Spleen (tissue), 11 donors: Measurements from ENCODE around the gene FUT4. TPM values are rescaled to one million over a fixed set of nuclear protein-coding genes. Genes with fewer than 3 reads are reported as not detected.

ENCODE experiments used
- DNase-seq: peaks from one replicate; pipeline ENCODE4 v3.0.0-alpha.2; 2020
- H3K27ac ChIP-seq, 8 donors: fragments of 200-600 bp; sonication (generic) in 7 of 8; 1 replicate in 4 of 8; 2 replicates in 4 of 8; pipeline versions ENCODE4 v1.5.0 to v1.8.0; 2016 to 2021; ENCODE audit warnings: inconsistent platforms in 4 of 8, mild to moderate bottlenecking in 4 of 8, moderate library complexity in 1 of 8
- H3K27me3 ChIP-seq, 7 donors: fragments of 200-600 bp; sonication (generic) in 6 of 7; replicated peaks in 1 of 7; 1 replicate in 4 of 7; 2 replicates in 3 of 7; pipeline versions ENCODE4 v1.5.0 to v1.8.0; 2016 to 2021; ENCODE audit warnings: inconsistent platforms in 3 of 7, mild to moderate bottlenecking in 1 of 7
- H3K36me3 ChIP-seq, 6 donors: fragments of 200-600 bp; sonication (generic) in 5 of 6; 1 replicate in 4 of 6; 2 replicates in 2 of 6; pipeline versions ENCODE4 v1.5.0 to v1.8.0; 2016 to 2021; ENCODE audit warnings: inconsistent platforms in 2 of 6
- H3K4me1 ChIP-seq, 6 donors: fragments of 200-600 bp; sonication (generic) in 5 of 6; 1 replicate in 3 of 6; 2 replicates in 3 of 6; pipeline versions ENCODE4 v1.5.0 to v1.8.0; 2016 to 2021; ENCODE audit warnings: inconsistent platforms in 3 of 6
- H3K4me3 ChIP-seq, 8 donors: fragments of 200-600 bp; sonication (generic) in 7 of 8; 1 replicate in 4 of 8; 2 replicates in 4 of 8; pipeline versions ENCODE4 v1.5.0 to v1.8.0; 2016 to 2021; ENCODE audit warnings: inconsistent platforms in 4 of 8, mild to moderate bottlenecking in 4 of 8, moderate library complexity in 2 of 8
- H3K9me3 ChIP-seq, 8 donors: fragments of 200-600 bp; sonication (generic) in 7 of 8; 1 replicate in 4 of 8; 2 replicates in 4 of 8; pipeline versions ENCODE4 v1.5.0 to v1.8.0; 2016 to 2021; ENCODE audit warnings: inconsistent platforms in 4 of 8
- CTCF ChIP-seq, 11 experiments: fragments of 200-600 bp in 7 of 11; fragments of 450-650 bp in 4 of 11; sonication (generic) in 4 of 11; IDR thresholded peaks in 8 of 11; conservative IDR thresholded peaks in 3 of 11; 1 replicate in 7 of 11; 2 replicates in 4 of 11; pipeline versions ENCODE4 v1.4.0 to v1.8.0; 2016 to 2021; ENCODE audit warnings: antibody characterized with exemption in 11 of 11, inconsistent platforms in 4 of 11, mild to moderate bottlenecking in 1 of 11
- POLR2A ChIP-seq, 3 donors: fragments of 450-650 bp; IDR thresholded peaks; one replicate each; pipeline ENCODE4 v1.5.1; 2017; ENCODE audit warnings: antibody characterized with exemption in 3 of 3, mild to moderate bottlenecking in 1 of 3
- POLR2AphosphoS5 ChIP-seq, 3 donors: sonication (generic); formaldehyde crosslinking; IDR thresholded peaks; one replicate each; pipeline ENCODE4 v1.5.1; 2017; ENCODE audit warnings: antibody characterized with exemption in 3 of 3
- whole genome bisulfite sequencing, 5 donors: extraction: QIAGEN DNeasy Blood & Tissue Kit in 3 of 5; methylation state at CpG; one replicate each; pipeline versions ENCODE4 v1.1.5 to v1.1.7; 2013 to 2018; 5-methylcytosine and 5-hydroxymethylcytosine counted together
- intact Hi-C: fragments of 100-400 bp; cut with DNase I; formaldehyde crosslinking; loops from one replicate; pipeline ENCODE4 v1.15.0; 2023; ENCODE audit warnings: low total_unique reads
- polyA plus RNA-seq, 3 donors: library from polyadenylated mRNA; stranded (reverse); fragments of 200-250 nt; gene quantifications; one replicate each; pipeline ENCODE4 v1.2.1, GENCODE V29; 2013
- total RNA-seq, 7 donors: library from RNA; depleted of rRNA in 3 of 7; stranded (reverse); fragments of >200 nt in 3 of 7; fragmentation: NEBNext Ultra II Directional in 4 of 7; extraction: Animal tissue kit (Norgen Biotek cat#: 25700) in 4 of 7; gene quantifications; one replicate each; pipeline versions ENCODE4 v1.1.0 to v1.2.1, GENCODE V29; 2016 to 2021
- donor health status: healthy with polysubstance abuse.
- donor health status: DM: no; HTN: no; CAD: no; lungs with moderate emphysema.
- donor health status: DM: no; HTN: no; CAD: no.
- donor health status: Bipolar disorder and iron deficiency.
- donor health status: healthy.
- donor health status: DM: no; HTN: no; CAD: no.
- donor health status: DM: yes; HTN: yes; CAD: no.

Gene FUT4
- total and polyA plus RNA-seq, 10 donors, result 1.6 to 12.8 (median 9.8) TPM

GRCh38 chr11:94597896-94598295 lies 54.2 kb downstream of the FUT4 start:
- TF ChIP-seq POLR2A (IDR thresholded peaks at IDR 0.05) (no peak), CTCF (IDR thresholded peaks at IDR 0.05 in 8 of 11, conservative IDR thresholded peaks at IDR 0.05 in 3 of 11) (no peak), POLR2AphosphoS5 (IDR thresholded peaks at IDR 0.05) (no peak)
- H3K27me3 ChIP-seq, result no peaks in the 10 kb centered on the region
- peaks cover 0 to 10% (median 0%) of the 10 kb centered on the region in 8 donors for H3K9me3 ChIP-seq
- no peak overlapping the region for H3K4me3 ChIP-seq
- peaks cover 0 to 55% (median 0%) of the 10 kb centered on the region in 6 donors for H3K36me3 ChIP-seq
- DNase-seq, result no peak
- H3K4me1 ChIP-seq, result peaks cover 0 to 9% (median 7%) of the 10 kb centered on the region in 6 donors
- intact Hi-C loops, result loop anchor here (5.0 kb wide), 1 partner anchor 76 kb away; no protein-coding TSS in a partner anchor
- WGBS, 5 donors, result 39 to 59% (median 51%) methylated on average over 2 of the region's 2 CpGs
- H3K27ac ChIP-seq, result no peak overlapping the region

Other genes with a start within 250 kb of the FUT4 start
- not detected for gene IZUMO1R, start 239.3 kb upstream of the FUT4 start, total RNA-seq
- not detected for gene IZUMO1R, start 239.3 kb upstream of the FUT4 start, polyA plus RNA-seq
- under 1 TPM in 6 of 7 donors, not detected in 1; 0.09 to 0.66 (median 0.19) TPM for gene GPR83, start 142.5 kb upstream of the FUT4 start, total RNA-seq
- under 1 TPM; 0.06 to 0.19 (median 0.15) TPM for gene GPR83, start 142.5 kb upstream of the FUT4 start, polyA plus RNA-seq
- 10 to 100 TPM; 20.0 to 36.2 (median 29.5) TPM for gene MRE11, start 50.1 kb upstream of the FUT4 start, total RNA-seq
- 1 to 10 TPM; 5.3 to 7.1 (median 6.7) TPM for gene MRE11, start 50.1 kb upstream of the FUT4 start, polyA plus RNA-seq
- 10 to 100 TPM; 18.8 to 40.5 (median 24.1) TPM for gene ANKRD49, start 49.9 kb upstream of the FUT4 start, total RNA-seq
- 10 to 100 TPM; 27.0 to 46.5 (median 30.6) TPM for gene ANKRD49, start 49.9 kb upstream of the FUT4 start, polyA plus RNA-seq
- not detected for gene C11orf97, start 31.5 kb upstream of the FUT4 start, total RNA-seq
- under 1 TPM in 1 of 3 donors, not detected in 2; 0.11 TPM for gene C11orf97, start 31.5 kb upstream of the FUT4 start, polyA plus RNA-seq
- 10 to 100 TPM in 1 of 7 donors, 1 to 10 TPM in 6; 3.5 to 10.3 (median 4.9) TPM for gene PIWIL4, start 23.4 kb downstream of the FUT4 start, total RNA-seq
- gene PIWIL4, start 23.4 kb downstream of the FUT4 start, polyA plus RNA-seq, result 1 to 10 TPM; 4.1 to 6.7 (median 5.5) TPM
- gene AMOTL1, start 224.4 kb downstream of the FUT4 start, total RNA-seq, result 10 to 100 TPM; 24.8 to 43.9 (median 32.3) TPM
- gene AMOTL1, start 224.4 kb downstream of the FUT4 start, polyA plus RNA-seq, result 1 to 10 TPM; 1.4 to 4.8 (median 1.6) TPM